ENCODE measurements around the gene SEMA5B.

The SEMA5B gene

GRCh38 chr3:122978569-122978968 is 49.0 kb downstream of the SEMA5B start:
- FAIRE-seq, result no peak
- DNase-seq (ENCODE audit: insufficient read length, low spot score), result no peak

DNA sequence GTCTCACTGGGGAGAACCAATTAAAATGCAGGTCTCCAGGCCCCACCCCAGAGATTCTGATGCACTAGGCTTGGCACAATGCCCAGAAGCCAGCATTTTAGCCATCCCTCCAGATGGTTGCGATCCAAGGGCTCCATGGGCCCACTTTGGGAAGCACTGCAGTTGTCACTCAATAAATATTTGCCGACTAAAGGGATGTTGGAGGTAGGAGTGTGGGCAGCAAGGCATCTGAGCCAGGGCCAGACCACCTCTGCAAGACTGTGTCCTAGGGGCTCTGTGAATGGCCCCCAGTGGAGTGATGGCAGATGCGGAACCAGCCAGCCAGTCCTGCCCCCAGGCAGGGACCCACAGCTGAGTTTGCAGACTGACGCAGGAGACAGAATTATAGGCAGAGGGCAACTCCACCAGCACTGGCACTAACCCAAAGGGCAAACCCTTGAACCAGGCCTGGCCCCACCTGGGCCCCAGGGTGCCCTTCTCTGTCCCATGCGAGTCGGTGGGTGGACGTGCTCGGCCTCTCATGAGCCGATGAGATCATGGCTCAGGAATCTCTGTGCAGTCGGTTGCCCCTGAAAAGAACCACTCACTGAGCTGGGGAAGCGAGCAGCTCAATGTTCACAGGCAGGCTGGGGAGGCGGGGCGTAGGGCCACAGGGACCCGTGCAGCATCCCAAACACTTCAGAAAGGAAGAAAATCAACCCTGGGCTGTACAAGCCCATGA is 49.7 kb downstream of the SEMA5B start:
- FAIRE-seq, result peak; percentile 86
- DNase-seq (ENCODE audit: insufficient read length, low spot score), result peak; percentile 91

GRCh38 chr3:122975924-122976293 is 51.7 kb downstream of the SEMA5B start:
- no peak for DNase-seq (ENCODE audit: insufficient read length, low spot score)
- no peak for FAIRE-seq

DNA sequence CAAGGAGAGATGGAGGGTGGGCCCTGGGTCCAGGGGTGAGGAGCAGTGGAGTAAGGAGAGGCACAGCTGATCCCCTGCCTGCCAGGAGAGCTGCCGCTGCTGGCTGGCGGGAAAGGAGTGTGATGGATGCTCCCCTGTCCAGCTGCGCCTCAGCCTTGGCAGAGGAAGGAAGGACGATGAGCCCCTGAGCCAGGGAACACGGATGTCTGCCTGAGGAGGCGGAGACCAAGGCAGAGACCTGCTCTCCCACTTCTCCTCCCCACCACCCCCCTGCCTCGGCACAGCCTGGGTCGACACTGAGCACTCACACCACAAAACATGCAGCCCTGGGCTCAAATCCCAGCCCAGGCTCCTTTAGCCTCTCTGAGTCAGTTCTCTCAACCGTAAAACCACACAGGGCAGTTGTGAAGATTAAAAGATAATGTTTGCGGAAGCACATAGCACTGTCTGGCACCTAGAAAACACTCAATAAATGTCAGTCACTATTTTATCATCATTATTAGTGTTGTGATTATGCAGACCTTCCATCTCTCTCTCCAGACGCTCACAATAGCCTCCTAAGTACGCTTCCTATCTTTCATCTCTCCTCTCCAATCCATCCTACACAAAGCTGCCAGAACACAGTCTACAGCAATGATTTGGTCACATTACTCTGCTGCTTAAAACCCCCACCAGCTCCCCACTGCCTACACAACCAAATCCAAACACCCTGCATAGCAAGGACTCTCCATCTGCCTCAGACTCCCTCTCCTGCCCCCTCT is 52.2 kb downstream of the SEMA5B start:
- peak; percentile 74 for FAIRE-seq
- DNase-seq (ENCODE audit: insufficient read length, low spot score), result peak; percentile 71

GRCh38 chr3:122974764-122975162 is 52.8 kb downstream of the SEMA5B start:
- FAIRE-seq, result no peak
- DNase-seq (ENCODE audit: insufficient read length, low spot score), result peak; percentile 54

DNA sequence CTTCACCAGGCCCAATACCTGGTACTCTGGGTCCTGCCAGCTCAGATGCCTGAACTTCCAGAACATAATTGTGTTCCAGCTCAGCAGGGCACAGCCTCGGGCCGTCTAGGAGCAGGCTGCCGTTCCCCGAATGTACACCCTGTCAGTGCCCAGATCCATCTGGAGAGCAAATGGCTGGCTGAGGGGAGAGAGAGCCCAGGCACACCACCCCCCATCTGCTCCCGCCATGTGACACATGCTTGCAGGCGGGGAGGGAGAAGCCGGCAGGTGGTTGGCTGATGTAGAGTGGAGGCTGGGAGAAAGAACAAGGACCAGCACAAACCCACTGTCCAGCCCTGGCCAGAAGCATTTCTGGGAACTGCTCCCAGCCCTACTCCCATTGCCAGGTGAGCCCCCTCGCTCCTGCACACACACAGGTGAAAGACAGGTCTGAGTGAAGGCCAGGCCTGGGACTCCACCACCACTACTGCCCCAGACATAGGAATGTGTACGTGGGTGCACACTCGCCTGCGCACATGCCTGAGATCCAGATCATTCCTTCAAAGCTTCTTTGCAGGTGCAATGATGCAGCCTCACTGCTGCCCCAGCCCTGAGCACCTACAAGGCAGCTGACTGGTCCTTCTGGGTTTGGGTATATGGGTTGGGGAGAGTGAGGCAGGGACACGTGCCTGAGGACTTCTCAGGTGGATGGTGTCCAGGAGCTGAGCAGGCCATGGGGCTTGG is 53.5 kb downstream of the SEMA5B start:
- DNase-seq (ENCODE audit: insufficient read length, low spot score), result no peak
- peak; percentile 31 for FAIRE-seq

- DNase-seq (ENCODE audit: insufficient read length, low spot score) (no peak), FAIRE-seq (no peak)
Measured at GRCh38 chr3:122972141-122972540, 55.4 kb downstream of the SEMA5B start.

GRCh38 chr3:122969585-122970469 is 57.7 kb downstream of the SEMA5B start:
- DNase-seq (ENCODE audit: insufficient read length, low spot score) (no peak), FAIRE-seq (no peak)

GRCh38 chr3:122967765-122968164 is 59.8 kb downstream of the SEMA5B start:
- no peak for DNase-seq (ENCODE audit: insufficient read length, low spot score)
- no peak for FAIRE-seq

GRCh38 chr3:122967356-122967755 is 60.2 kb downstream of the SEMA5B start:
- DNase-seq (ENCODE audit: insufficient read length, low spot score), result no peak
- FAIRE-seq, result no peak

GRCh38 chr3:122966045-122966444 is 61.5 kb downstream of the SEMA5B start:
- FAIRE-seq (no peak), DNase-seq (ENCODE audit: insufficient read length, low spot score) (no peak)

GRCh38 chr3:122964811-122965210 is 62.8 kb downstream of the SEMA5B start:
- FAIRE-seq (no peak), DNase-seq (ENCODE audit: insufficient read length, low spot score) (no peak)

DNA sequence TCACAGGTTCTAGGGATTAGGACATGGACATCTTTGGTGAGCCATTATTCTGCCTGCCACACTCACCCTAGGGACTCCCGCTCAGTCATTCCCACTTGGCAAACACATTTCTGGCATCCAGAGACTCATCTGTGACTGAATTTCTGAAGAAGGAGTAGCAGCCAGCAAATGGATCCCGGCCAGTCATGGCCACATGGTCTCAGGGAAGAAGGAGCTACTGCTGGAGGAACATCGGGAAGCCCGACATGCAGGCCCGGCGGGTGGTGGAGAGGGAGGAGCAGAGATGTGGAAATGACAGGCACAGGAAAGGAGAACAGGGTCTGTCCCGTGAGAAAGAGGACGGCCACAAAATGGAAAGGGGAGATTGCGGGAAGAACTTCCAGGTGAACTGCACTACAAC is 65.4 kb downstream of the SEMA5B start:
- DNase-seq (ENCODE audit: insufficient read length, low spot score), result no peak
- no peak for FAIRE-seq

- no peak for DNase-seq (ENCODE audit: insufficient read length, low spot score)
Measured at GRCh38 chr3:122961146-122961545, 66.4 kb downstream of the SEMA5B start.

GRCh38 chr3:122960652-122961051 is 66.9 kb downstream of the SEMA5B start:
- FAIRE-seq, result no peak

More at GRCh38 chr3:122961146-122961545, 66.4 kb downstream of the SEMA5B start:
- no peak for FAIRE-seq

GRCh38 chr3:122959339-122959738 is 68.2 kb downstream of the SEMA5B start:
- DNase-seq (ENCODE audit: insufficient read length, low spot score) (no peak), FAIRE-seq (no peak)

More at GRCh38 chr3:122960652-122961051, 66.9 kb downstream of the SEMA5B start:
- DNase-seq (ENCODE audit: insufficient read length, low spot score), result no peak

- no peak for FAIRE-seq
Measured at GRCh38 chr3:122957707-122958689, 69.6 kb downstream of the SEMA5B start.

GRCh38 chr3:122956693-122957455 is 70.7 kb downstream of the SEMA5B start:
- no peak for FAIRE-seq

More at GRCh38 chr3:122957707-122958689, 69.6 kb downstream of the SEMA5B start:
- DNase-seq (ENCODE audit: insufficient read length, low spot score), result no peak

More at GRCh38 chr3:122956693-122957455, 70.7 kb downstream of the SEMA5B start:
- no peak for DNase-seq (ENCODE audit: insufficient read length, low spot score)
